ENCODE measurements around the gene CTDSPL. TPM values are rescaled to one million over a fixed set of nuclear protein-coding genes. Genes with fewer than 3 reads are reported as not detected.

The CTDSPL gene
- total and polyA plus RNA-seq, 7 donors = 2.7 to 24.6 (median 6.8) TPM

DNA sequence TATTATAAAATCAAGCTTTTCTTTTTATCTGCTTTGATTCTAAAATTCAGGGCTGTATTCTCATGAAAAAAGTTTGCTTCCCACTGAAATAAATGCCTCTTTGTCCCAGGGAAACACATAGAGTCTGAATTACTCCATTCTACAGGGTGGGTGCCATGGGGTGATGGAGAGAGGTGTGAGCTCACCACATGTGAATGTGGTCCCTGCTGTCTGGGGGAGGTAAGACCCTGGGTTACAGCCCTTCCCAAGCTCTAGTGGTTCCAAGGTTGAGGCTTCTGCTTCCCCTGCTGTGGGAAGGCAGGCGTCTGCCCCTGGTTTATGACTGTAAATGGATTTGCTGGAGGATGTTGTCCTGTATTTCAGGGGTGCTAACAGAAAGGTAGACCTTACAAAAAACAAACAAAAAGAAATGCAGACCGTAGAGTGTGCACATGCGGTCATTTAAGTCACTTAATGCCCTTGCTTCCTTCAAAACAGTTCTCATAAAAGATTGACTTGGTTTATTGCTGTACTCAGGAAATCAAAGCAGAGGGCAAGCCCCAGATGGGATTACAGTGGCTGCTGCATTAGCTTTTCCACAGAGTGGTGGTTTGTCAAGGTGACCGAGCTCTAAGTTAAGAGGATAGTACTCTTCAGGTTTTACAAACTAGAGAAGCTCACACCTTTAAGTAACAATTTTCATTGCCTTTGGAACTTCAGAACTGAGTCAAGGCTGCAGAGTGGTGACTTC lies 49.2 kb downstream of the CTDSPL start:
- Histone ChIP-seq H3K4me1 (peaks cover 11% of the 10 kb centered on the region), H3K9me3 (no peaks in the 10 kb centered on the region), H3K36me3 (ENCODE audit: insufficient read depth in 1 of 2, low read depth in 1 of 2) (no peaks in the 10 kb centered on the region), H3K4me3 (no peak overlapping the region), H3K27me3 (ENCODE audit: insufficient read depth in 3 of 3, low read length in 2 of 3) (no peaks in the 10 kb centered on the region), H3K27ac (no peak overlapping the region)
- TF ChIP-seq, protein P1, sequence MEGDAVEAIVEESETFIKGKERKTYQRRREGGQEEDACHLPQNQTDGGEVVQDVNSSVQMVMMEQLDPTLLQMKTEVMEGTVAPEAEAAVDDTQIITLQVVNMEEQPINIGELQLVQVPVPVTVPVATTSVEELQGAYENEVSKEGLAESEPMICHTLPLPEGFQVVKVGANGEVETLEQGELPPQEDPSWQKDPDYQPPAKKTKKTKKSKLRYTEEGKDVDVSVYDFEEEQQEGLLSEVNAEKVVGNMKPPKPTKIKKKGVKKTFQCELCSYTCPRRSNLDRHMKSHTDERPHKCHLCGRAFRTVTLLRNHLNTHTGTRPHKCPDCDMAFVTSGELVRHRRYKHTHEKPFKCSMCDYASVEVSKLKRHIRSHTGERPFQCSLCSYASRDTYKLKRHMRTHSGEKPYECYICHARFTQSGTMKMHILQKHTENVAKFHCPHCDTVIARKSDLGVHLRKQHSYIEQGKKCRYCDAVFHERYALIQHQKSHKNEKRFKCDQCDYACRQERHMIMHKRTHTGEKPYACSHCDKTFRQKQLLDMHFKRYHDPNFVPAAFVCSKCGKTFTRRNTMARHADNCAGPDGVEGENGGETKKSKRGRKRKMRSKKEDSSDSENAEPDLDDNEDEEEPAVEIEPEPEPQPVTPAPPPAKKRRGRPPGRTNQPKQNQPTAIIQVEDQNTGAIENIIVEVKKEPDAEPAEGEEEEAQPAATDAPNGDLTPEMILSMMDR (IDR thresholded peaks at IDR 0.05) = no peak
- WGBS, 3 donors = 77 to 80% (median 79%) methylated on average over 4 of the region's 4 CpGs
- DNase-seq (no peak), ATAC-seq (no peak)
- intact Hi-C loops (cut with DNase I) = no loop called here

DNA sequence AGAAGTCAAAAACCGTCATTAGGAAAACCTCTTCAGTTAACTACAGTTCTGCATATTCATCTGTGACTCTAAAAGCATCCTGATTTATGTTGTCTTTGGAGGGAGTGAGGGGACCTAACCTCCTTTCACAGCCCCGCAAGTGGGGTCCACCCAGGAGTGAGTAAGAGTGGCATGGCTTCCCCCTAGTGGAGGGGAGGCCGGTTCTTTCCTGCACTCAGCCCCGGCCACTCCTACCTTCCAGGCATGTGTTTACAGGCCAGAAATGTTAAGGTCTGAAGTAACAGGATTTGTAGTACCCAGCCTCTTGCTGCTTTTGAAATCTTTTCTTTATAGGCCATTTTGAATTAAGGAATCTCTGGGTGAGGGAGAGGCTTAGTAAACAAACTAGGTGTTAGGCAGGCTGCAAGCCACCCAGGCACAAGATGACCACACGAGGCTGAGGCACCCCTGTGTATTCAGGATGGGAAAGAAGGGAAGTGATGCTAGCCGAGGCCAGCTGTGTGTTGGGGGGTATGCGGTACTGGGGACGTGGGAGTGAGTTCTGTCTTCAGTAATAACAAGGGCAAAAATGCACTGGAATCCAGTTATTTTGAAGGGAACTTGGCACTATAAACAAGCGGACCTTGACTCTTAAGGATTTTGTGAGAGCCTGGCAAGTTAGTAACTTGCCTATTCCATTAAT lies 50.5 kb downstream of the CTDSPL start:
- ATAC-seq (no peak), DNase-seq (no peak)
- H3K4me3 ChIP-seq = no peak overlapping the region
- no peak overlapping the region for H3K27ac ChIP-seq
- intact Hi-C loops (cut with DNase I) = no loop called here
- TF ChIP-seq, protein P1 (IDR thresholded peaks at IDR 0.05) = no peak
- no peaks in the 10 kb centered on the region for H3K9me3 ChIP-seq
- H3K36me3 ChIP-seq (ENCODE audit: insufficient read depth in 1 of 2, low read depth in 1 of 2) = no peaks in the 10 kb centered on the region
- H3K27me3 ChIP-seq (ENCODE audit: insufficient read depth in 3 of 3, low read length in 2 of 3) = no peaks in the 10 kb centered on the region
- WGBS, 3 donors = 76 to 83% (median 81%) methylated on average over 9 of the region's 9 CpGs
- peaks cover under 1% of the 10 kb centered on the region for H3K4me1 ChIP-seq

DNA sequence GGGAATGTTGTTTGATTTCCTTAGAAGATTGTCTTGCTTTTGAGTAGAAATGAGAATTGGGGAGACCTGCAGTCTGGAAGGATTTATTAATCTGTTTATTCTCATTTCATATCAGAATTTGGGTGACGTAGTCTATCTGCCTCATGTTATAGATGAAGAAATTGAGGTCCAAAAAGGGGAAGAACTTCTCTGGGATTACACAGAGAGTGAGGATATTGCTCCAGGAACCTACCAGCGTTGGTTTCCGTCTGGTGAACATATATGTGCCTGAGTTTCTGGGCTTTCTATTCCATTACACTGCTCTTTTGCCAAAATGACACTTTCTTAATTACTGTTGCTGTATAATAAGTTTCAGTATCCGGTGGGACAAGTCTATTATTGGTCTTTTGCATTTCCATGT lies 51.8 kb downstream of the CTDSPL start:
- 87 to 92% (median 88%) methylated on average over 4 of the region's 4 CpGs for whole genome bisulfite sequencing, 3 donors
- Histone ChIP-seq H3K27ac (no peak overlapping the region), H3K4me1 (no peaks in the 10 kb centered on the region), H3K27me3 (ENCODE audit: insufficient read depth in 3 of 3, low read length in 2 of 3) (no peaks in the 10 kb centered on the region), H3K9me3 (no peaks in the 10 kb centered on the region), H3K4me3 (no peak overlapping the region), H3K36me3 (ENCODE audit: insufficient read depth in 1 of 2, low read depth in 1 of 2) (no peaks in the 10 kb centered on the region)
- intact Hi-C loops (cut with DNase I) = no loop called here
- no peak for ATAC-seq
- TF ChIP-seq, protein P1 (IDR thresholded peaks at IDR 0.05) = no peak
- no peak for DNase-seq

DNA sequence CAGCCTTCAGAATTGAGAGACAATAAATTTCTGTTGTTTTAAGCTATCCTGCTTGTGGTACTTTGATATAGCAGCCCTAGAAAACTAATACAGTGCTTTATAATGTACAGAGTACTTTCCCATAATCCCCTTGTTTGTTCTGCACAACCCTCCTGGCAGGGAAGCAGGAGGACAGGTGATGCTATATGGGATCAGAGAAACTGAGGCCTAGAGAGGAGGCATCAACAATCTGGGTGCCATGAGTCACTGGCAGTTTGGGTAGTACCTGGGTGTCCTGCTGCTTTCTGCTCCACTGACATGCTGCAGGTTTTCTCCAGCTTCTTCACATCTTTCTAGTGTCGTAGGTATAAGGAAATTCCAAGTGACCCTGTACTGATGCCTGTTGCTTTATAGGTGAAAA lies 55.0 kb downstream of the CTDSPL start:
- 90 to 100% (median 96%) methylated on average over 1 of the region's 1 CpG for WGBS, 3 donors
- no peak overlapping the region for H3K27ac ChIP-seq
- no peaks in the 10 kb centered on the region for H3K36me3 ChIP-seq (ENCODE audit: insufficient read depth in 1 of 2, low read depth in 1 of 2)
- TF ChIP-seq, protein P1 (IDR thresholded peaks at IDR 0.05) = no peak
- H3K4me3 ChIP-seq = no peak overlapping the region
- intact Hi-C loops (cut with DNase I) = no loop called here
- DNase-seq (no peak), ATAC-seq (no peak)
- H3K9me3 ChIP-seq = no peaks in the 10 kb centered on the region
- H3K27me3 ChIP-seq (ENCODE audit: insufficient read depth in 3 of 3, low read length in 2 of 3) = no peaks in the 10 kb centered on the region
- no peaks in the 10 kb centered on the region for H3K4me1 ChIP-seq

Data from psoas muscle (tissue), 8 donors.